GM19043 (cell line): ENCODE measurements around the gene RINL.

Experiments
- ATAC-seq: cut with Tn5 transposase; IDR thresholded peaks from one replicate; pipeline ENCODE4 v1.9.1; 2021; ENCODE audit warnings: low read depth; ENCODE audit not compliant: unreplicated experiment

The RINL gene

DNA sequence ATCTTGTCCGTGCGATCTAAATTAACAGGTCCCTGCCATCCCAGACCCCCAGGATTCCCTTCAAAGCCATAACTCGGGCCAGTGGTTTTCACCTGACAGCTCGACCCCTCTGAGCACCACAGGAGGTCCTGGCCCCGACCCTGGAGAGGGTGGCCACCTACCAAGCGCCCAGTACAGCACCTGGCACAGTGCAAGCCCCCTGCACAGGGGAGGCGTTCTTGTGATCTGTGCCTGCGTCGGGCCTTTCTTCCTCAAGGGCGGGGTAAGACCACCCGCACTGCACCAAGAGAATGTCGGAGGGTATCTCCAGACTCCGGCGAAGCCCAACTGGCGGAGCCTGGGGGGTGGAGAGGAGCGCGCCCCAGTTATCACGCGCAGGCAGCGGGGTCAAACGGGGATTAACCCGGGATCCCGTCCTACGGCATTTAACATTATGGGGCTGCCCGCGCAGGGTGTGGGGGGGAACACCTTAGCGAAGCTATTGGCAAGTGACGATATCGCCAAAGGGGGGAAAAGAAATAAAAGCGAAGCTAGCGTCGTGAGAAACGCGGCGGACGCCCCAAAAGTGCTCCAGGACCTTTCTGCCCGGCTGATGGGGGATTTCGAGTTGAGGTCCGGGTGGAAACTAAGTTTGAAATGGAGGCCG, 27.0 kb downstream of the RINL start:
- ATAC-seq: no peak

GRCh38 chr19:38850436-38850975, 27.6 kb downstream of the RINL start:
- peak; percentile 69 for ATAC-seq

- ATAC-seq: peak; percentile 45
Observed at GRCh38 chr19:38849860-38850435, 28.1 kb downstream of the RINL start, which contains the start of gene HNRNPL. TSS of gene HNRNPL (minus strand) at chr19:38849986. CDS start at chr19:38849966, 20 bp downstream.

DNA sequence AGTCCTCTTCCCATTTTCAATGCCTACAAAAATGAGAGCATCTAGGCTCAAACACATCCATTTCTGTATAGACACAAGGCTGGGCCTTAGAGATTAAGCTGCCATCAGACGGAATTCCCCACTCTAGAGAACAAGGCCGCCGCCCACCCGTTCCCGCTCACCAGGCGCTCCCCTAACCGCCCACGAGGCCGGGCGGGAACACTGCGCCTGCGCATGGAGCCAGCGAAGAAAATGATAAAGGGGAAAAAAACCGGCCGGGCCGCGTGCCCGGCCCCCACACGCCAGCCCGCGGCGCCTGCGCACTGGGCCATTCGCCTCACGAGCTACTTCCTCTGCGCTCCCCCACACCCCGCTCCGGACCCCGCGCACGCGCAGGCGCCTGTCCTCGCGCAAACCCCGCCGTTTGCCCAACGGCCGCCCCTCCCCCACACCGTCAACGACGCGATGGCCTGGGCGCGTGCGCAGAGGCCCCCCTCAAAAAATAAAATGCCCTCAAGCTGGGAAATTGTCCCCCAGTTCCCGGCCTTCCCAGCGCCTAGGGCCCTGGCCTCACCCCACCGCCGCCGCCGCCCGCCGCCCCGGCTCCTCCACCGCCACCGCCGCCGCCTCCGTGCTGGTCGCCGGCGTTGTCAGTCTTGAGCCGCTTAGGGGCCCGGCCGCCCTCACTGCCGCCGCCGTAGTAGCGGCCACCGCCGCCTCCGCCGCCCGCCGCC, 28.8 kb downstream of the RINL start:
- ATAC-seq: no peak

- no peak for ATAC-seq
Observed at GRCh38 chr19:38848299-38849146, 29.6 kb downstream of the RINL start.

- ATAC-seq: no peak
Observed at GRCh38 chr19:38846097-38846496, 32.0 kb downstream of the RINL start.

DNA sequence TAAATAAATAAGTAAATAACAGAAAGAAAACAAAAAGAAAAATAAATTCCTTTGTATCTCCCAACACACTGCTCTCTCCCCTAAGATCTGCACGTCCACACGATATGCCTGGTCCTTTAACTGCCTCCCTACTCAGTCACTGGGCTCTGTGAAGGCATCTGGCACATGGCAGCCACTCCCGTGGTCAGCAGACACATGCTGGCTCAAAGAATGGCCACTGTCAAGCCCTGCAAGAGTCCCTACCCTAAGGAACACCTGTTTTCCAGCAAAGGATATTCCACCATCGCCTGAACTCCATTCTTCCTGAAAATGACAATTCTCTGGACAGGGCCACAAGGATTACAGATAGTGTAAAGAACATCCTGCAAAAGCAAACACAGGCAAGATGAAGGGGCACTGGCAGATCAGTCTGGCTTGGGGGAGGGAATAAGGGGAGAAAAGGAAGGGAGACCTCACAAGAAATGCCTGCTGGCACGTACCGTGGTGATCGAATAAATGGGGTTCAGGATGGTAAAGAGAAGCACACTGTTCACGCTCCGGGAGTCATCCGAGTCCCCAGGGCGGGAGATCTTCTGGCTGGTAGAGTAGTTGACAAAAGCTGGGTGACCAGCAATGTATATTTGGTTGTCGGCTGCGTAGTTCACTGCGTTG, 32.6 kb downstream of the RINL start:
- no peak for ATAC-seq

GRCh38 chr19:38844093-38844686, 33.9 kb downstream of the RINL start:
- ATAC-seq: no peak

DNA sequence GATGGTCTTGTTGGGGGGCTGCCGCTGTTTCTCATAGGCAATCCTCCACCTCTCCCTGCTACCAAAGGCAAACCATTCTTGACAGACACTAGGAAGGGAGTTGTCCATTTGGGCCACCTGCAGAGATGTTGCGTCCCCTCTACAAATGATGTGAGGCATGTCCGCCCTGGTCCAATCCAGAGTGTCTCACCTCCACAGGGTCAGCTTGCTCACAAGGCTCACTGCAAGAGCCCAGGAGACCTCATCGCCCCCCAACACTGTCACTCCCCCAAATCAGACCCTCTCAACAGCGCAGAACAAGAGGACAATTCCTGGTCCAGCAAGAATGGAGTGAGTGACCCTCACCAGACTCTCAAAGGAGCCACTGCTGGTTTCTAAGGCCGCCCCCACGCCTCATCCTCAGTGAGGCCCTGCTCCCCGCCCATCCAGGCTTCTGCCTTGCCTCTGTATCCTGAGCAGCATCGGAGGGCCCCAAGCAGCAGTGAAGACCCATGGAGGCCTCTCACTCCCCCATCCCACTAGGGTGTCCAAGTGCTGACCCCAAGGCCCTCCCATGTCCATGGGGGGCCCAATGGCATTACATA, 34.8 kb downstream of the RINL start:
- no peak for ATAC-seq

- ATAC-seq: no peak
Observed at GRCh38 chr19:38842439-38843174, 35.5 kb downstream of the RINL start.

GRCh38 chr19:38841787-38842438, 36.2 kb downstream of the RINL start:
- no peak for ATAC-seq

- no peak for ATAC-seq
Observed at GRCh38 chr19:38841180-38841766, 36.8 kb downstream of the RINL start.

DNA sequence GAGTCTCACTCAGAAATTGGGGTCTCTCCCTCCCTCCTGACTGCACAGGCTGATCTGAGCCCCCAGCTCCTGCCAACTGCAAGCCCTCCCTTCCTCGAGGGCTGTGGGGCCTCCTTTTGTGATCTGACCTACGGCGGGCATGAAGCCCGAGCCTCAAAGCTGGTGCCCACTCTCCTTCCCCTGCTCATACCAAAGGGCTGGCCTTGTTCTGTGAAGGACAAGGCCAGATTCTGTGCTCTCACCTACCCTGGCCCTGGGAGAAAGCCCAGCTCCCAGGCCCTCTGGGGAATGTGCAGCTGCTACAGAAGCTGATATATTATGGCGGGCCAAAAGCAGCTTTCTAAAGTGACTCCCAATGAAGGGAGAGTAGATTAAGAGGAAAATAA, 37.5 kb downstream of the RINL start:
- ATAC-seq: no peak

DNA sequence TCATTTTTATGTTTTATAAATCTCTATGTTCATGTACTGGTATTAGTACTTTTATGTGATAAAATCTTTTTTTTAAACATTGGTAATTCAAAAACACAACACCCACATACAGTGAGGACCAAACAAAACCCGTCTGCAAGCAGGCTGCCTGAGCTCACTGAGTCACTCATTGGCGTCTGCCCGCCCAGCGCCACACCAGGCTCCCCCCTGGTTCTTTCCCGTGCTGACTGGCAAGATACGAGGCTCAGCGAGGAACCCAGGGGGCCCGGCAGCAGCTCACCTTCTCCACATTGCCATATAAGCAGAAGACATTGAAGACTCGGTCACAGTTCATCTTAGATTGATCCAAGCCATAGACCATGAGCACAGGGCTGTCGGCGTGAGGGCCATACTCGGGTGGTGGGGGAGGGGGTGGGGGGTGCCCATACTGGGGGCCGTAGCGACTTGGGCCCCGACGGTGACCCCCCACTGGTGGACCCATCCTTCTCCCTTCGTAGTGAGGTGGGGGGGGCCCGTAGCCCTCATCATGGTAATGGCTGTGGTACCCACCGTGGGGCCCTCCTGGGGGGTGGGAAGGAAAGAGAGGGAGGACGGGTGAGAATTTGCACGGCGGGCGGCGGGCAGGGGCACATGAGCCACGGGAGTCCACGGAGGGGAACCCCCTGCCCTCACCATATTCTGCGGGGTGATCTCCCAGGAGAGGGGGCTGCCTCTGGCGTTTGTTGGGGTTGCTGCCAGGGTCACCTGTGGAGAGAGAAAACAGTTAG, 38.1 kb downstream of the RINL start:
- no peak for ATAC-seq

- no peak for ATAC-seq
Observed at GRCh38 chr19:38838986-38839761, 38.9 kb downstream of the RINL start.

DNA sequence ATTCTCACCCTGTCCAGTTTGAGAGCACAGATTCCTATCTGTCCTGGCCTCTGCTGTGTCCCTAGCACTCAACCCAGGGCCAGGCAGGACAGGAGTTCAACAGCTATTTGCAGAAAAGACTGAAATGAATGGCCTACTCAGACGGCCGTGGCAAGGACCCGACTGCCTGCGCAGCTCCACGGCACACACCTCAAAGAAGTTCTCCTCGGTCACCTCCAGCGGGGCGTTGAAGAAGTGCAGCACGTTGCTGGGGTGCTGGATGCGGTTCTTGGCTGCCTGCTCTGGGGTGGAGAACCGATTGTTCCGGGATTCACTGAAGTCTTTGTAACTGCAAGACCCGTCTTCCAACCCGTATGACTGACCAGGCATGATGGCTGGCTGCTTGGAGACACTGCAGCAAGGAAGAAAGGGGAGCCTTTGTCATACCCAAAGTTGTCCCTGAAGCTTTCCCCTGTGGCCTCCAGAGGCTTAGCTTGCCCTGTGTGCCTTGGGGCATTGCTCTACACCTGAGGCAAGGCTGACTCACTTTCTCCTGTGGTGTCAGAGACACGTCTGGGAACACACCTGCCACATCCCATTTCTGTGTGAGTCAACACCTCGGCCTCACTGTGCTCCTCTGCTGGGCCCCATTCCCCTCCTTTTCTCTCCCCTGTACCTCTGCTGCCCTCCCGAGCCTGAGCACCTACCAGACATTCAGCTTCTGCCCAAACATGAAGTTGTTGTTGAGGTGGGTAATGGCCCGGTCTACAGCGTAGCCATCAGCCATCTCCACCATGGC, 39.7 kb downstream of the RINL start:
- no peak for ATAC-seq
